Heart right ventricle (tissue), 16 donors: ENCODE data around the gene LENEP. TPM values are rescaled to one million over a fixed set of nuclear protein-coding genes. Genes with fewer than 3 reads are reported as not detected.

Source experiments
- ATAC-seq, 8 donors: fragments of 200-7000 bp; cut with Tn5 transposase; one replicate each; pipeline ENCODE4 v1.9.1; 2020; ENCODE audit warnings: mild to moderate bottlenecking in 8 of 8, moderate library complexity in 8 of 8, moderate number of reproducible peaks in 1 of 8
- DNase-seq, 2 donors: peaks; one replicate each; pipeline ENCODE4 v3.0.0-alpha.2; 2020
- H3K27ac ChIP-seq, 10 donors: fragments of 200-600 bp; sonication (generic) in 2 of 10; one replicate each; pipeline versions ENCODE4 v1.5.0 to v1.8.0; 2020 to 2022; ENCODE audit warnings: mild to moderate bottlenecking in 3 of 10
- H3K27me3 ChIP-seq, 7 donors: fragments of 200-600 bp; one replicate each; pipeline ENCODE4 v1.8.0; 2021 to 2022; ENCODE audit warnings: mild to moderate bottlenecking in 2 of 7
- H3K36me3 ChIP-seq, 9 donors: fragments of 200-600 bp; sonication (generic) in 1 of 9; one replicate each; pipeline versions ENCODE4 v1.5.0 to v1.8.0; 2020 to 2022; ENCODE audit warnings: mild to moderate bottlenecking in 2 of 9
- H3K4me1 ChIP-seq, 9 donors: fragments of 200-600 bp; sonication (generic) in 1 of 9; one replicate each; pipeline versions ENCODE4 v1.5.0 to v1.8.0; 2020 to 2022; ENCODE audit warnings: mild to moderate bottlenecking in 4 of 9
- H3K4me3 ChIP-seq, 10 donors: fragments of 200-600 bp; sonication (generic) in 2 of 10; one replicate each; pipeline versions ENCODE4 v1.5.0 to v1.8.0; 2020 to 2022; ENCODE audit warnings: mild to moderate bottlenecking in 7 of 10, moderate library complexity in 2 of 10
- H3K9me3 ChIP-seq, 11 donors: fragments of 200-600 bp in 10 of 11; sonication (generic) in 2 of 11; one replicate each; pipeline versions ENCODE4 v1.5.0 to v1.8.0; 2013 to 2022; ENCODE audit warnings: mild to moderate bottlenecking in 2 of 11, control low read depth in 1 of 11, moderate library complexity in 1 of 11
- WGBS, 2 donors: extraction: QIAGEN DNeasy Blood & Tissue Kit; methylation state at CpG; one replicate each; pipeline ENCODE4 v1.1.7; 2013; ENCODE audit warnings: inconsistent platforms in 1 of 2; 5-methylcytosine and 5-hydroxymethylcytosine counted together
- intact Hi-C, 10 donors: fragments of 100-400 bp; cut with DNase I; formaldehyde crosslinking; loops; one replicate each; pipeline versions ENCODE4 v1.11.1 to v1.14.2; 2022
- polyA plus RNA-seq, 2 donors: library from polyadenylated mRNA; stranded (reverse); fragments of 200-250 nt; gene quantifications; one replicate each; pipeline ENCODE4 v1.2.3, GENCODE V29; 2013
- total RNA-seq, 10 donors: library from RNA; stranded (reverse); fragmentation: NEBNext Ultra II Directional in 3 of 10; extraction: Animal tissue kit (Norgen Biotek cat#: 25700) in 3 of 10; gene quantifications; one replicate each; pipeline versions ENCODE4 v1.2.1 to v1.2.4, GENCODE V29; 2021 to 2023
- TF ChIP-seq, protein P1 (sequence below), 9 donors: fragments of 200-600 bp; sonication (generic) in 2 of 9; IDR thresholded peaks; one replicate each; pipeline versions ENCODE4 v1.5.0 to v1.8.0; 2021 to 2022; ENCODE audit warnings: antibody characterized with exemption in 9 of 9, mild to moderate bottlenecking in 5 of 9, moderate library complexity in 1 of 9
- donor health status: Arrhythmogenic right ventricular cardiomyopathy.
- donor health status: ischemic (EF 13 %, LVEDD 7.1; RV severe dilation, severe dysfunction).
- donor health status: healthy with polysubstance abuse.
- donor health status: DM: no; HTN: yes; CAD: no.
- donor health status: DM: no; HTN: no; CAD: no.
- donor health status: ischemic (EF 25% LVEDD 6.9; RV normal size, moderate dysfunction).
- donor health status: ischemic (EF 25% LVEDD 5.7; RV mildly dilated, moderate dysfunction).
- donor health status: healthy.
- donor health status: DM: yes; HTN: yes; CAD: no.
- donor health status: Ischemic cardiomyopathy.
- donor health status: ischemic (EF 35%, LVEDD 5.7; RV mildly dilated, moderate dysfunction).
- donor health status: nonischemic (EF 11% LVEDD 7.7; RV severe dilation, severe dysfunction).
- donor health status: DM: yes; HTN: yes; CAD: no.
- donor health status: PGD.
- donor health status: ischemic (EF 29% LVEDD 5.4; RV normal size, mild dysfunction).
- donor health status: nonischemic (EF 23%, LVEDD 6.1; RV moderate dilation, normal function).

The LENEP gene
- total and polyA plus RNA-seq, 12 donors: not detected

DNA sequence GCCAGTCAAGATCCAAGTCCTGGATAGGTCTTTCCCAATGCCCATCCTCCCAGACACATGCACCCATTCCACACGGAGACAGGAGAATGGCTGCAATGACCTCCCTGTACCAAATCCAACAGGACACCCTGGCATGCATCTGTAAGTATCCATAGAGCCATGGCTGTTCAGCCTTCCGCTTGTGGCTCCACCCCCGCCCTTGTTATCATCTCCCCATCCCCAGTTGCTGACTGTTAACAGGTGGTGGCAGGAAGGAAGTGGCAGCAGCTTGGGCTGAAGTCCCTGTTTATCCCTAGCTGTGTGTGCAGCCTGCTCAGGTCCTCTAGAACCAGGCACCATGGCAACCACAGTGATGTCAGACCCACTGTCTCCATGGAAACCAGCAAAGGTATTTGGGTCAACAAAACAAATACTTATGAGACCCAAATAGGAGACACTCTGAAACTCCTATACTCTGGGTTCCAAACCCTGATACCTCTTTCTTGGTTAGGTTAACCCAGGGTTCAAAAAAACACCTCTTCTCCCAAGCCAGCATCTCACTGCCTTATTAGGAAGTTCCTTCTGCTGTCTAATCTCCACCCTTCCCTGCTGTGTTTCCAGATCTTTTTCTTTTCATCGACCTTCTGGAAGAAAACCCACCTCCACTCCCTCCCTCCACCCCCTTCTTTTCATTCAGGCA lies 38.2 kb upstream of the LENEP start:
- intact Hi-C loops: loop anchor here in 3 of 10 donors (5.0 to 10.0 kb wide), 3 partner anchors 60 to 97 kb away; partner anchors contain the start of gene ADAM15 (in 1 of the 3)
- Histone ChIP-seq H3K4me1 (peaks cover 15 to 60% (median 49%) of the 10 kb centered on the region in 9 donors), H3K36me3 (peaks cover 0 to 39% (median 15%) of the 10 kb centered on the region in 9 donors), H3K27ac (peak overlapping the region in 8 of 10 donors; percentile 69 to 84 (median 80)), H3K4me3 (peak overlapping the region; percentile 26 to 74 (median 60)), H3K9me3 (no peaks in the 10 kb centered on the region), H3K27me3 (no peaks in the 10 kb centered on the region)
- TF ChIP-seq, protein P1, sequence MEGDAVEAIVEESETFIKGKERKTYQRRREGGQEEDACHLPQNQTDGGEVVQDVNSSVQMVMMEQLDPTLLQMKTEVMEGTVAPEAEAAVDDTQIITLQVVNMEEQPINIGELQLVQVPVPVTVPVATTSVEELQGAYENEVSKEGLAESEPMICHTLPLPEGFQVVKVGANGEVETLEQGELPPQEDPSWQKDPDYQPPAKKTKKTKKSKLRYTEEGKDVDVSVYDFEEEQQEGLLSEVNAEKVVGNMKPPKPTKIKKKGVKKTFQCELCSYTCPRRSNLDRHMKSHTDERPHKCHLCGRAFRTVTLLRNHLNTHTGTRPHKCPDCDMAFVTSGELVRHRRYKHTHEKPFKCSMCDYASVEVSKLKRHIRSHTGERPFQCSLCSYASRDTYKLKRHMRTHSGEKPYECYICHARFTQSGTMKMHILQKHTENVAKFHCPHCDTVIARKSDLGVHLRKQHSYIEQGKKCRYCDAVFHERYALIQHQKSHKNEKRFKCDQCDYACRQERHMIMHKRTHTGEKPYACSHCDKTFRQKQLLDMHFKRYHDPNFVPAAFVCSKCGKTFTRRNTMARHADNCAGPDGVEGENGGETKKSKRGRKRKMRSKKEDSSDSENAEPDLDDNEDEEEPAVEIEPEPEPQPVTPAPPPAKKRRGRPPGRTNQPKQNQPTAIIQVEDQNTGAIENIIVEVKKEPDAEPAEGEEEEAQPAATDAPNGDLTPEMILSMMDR (IDR thresholded peaks at IDR 0.05): no peak
- WGBS, 2 donors: 11 to 16% methylated on average over 4 of the region's 4 CpGs
- DNase-seq (no peak), ATAC-seq (peak in 1 of 8 donors; percentile 2)

DNA sequence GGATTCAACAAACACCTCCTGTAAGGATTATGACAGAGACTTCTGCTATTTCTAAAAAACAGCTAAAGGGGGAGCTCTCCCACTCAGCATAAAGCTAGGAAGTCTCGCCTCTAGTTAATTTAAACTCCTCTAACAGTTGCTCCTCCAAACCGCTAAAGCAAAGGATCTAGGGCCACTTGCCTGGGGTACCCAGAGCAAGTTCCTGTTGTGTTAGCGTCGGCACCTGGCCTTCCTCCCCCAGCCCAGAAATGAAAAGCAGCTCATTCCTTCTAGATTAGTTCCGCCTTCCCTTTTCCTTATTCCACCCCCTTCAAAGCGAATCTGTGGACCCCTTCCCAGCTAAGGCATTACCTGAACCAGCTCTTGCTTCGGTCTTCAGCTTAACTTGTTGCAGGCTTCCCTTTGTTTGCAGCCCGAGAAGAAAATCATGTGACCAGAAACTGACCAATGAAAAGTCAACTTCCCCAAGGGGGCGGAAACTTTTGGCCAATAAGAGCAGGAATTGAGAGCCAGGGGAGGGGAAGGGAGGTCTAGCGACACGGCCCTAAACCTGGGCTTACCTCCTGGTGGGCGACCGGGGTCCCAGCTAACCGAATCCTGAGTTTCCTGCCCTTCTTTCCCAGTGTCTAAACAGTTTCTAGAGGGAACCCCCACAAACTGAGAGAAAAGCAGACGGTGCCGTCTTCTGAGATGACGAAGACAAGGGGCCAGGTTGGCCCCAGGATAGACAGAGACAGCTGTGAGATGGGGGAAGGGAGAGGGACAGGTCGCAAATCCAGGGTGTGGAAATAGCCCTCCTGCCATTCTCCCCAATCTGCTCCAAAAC lies 37.5 kb upstream of the LENEP start, which contains the start of gene PBXIP1:
Gene PBXIP1, minus strand, starts transcription at position 382 of the 826 bp plus-strand sequence. CDS start 2,378 bp downstream, outside the sequence.
- Histone ChIP-seq H3K4me1 (peaks cover 15 to 68% (median 57%) of the 10 kb centered on the region in 9 donors), H3K27me3 (no peaks in the 10 kb centered on the region), H3K9me3 (no peaks in the 10 kb centered on the region), H3K27ac (peak within 1 kb of the TSS in 9 of 10 donors; percentile 69 to 84 (median 80)), H3K36me3 (peaks cover 0 to 31% (median 15%) of the 10 kb centered on the region in 9 donors), H3K4me3 (peak within 1 kb of the TSS; percentile 26 to 74 (median 60))
- TF ChIP-seq, protein P1 (IDR thresholded peaks at IDR 0.05): peak in 5 of 9 donors; percentile 21 to 47 (median 34)
- peak; percentile 70 to 94 (median 88) for ATAC-seq
- WGBS, 2 donors: 0 to 1% methylated on average over 18 of the region's 18 CpGs
- intact Hi-C loops: loop anchor here in 3 of 10 donors (5.0 to 10.0 kb wide), 3 partner anchors 59 to 96 kb away; partner anchors contain the start of gene ADAM15 (in 1 of the 3)
- peak in 1 of 2 donors; percentile 91 for DNase-seq

DNA sequence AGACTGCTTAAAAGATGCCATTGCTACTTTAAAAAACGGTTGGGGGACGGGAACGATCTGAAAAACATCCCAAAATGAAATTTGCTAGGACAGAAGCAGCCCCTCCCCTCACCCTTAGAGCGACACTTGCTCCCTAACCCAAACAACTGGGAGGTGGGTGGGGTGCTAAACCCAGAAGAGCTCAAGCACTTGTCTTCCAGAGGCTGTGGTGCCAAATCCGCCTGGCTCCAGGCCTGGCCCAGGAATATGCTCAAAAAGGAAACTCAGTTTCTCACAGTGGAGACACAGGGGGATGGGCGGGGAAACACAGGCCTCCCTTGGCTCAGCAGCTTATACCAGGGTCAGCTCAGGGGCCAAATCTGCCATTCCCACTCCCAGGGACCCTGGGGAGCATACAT lies 36.8 kb upstream of the LENEP start:
- peaks cover 0 to 25% (median 15%) of the 10 kb centered on the region in 9 donors for H3K36me3 ChIP-seq
- H3K9me3 ChIP-seq: no peaks in the 10 kb centered on the region
- DNase-seq (peak in 1 of 2 donors; percentile 48), ATAC-seq (peak in 6 of 8 donors; percentile 3 to 45 (median 29))
- peak overlapping the region in 9 of 10 donors; percentile 69 to 84 (median 80) for H3K27ac ChIP-seq
- intact Hi-C loops: loop anchor here in 3 of 10 donors (5.0 to 10.0 kb wide), 3 partner anchors 58 to 96 kb away; partner anchors contain the start of gene ADAM15 (in 1 of the 3)
- peaks cover 15 to 71% (median 58%) of the 10 kb centered on the region in 9 donors for H3K4me1 ChIP-seq
- TF ChIP-seq, protein P1 (IDR thresholded peaks at IDR 0.05): no peak
- 1 to 8% methylated on average over 6 of the region's 6 CpGs for WGBS, 2 donors
- H3K27me3 ChIP-seq: no peaks in the 10 kb centered on the region
- H3K4me3 ChIP-seq: peak overlapping the region; percentile 26 to 74 (median 60)
